OCI-LY3 (cell line): Measurements from ENCODE around the gene AFF1.

ENCODE experiments used
- CTCF ChIP-seq: fragments of 200-600, 300-600 bp; sonication (generic); IDR thresholded peaks from 2 replicates; pipeline ENCODE4 v1.5.1; 2014; ENCODE audit warnings: antibody characterized with exemption, low read length, low read depth
- EZH2phosphoT487 ChIP-seq: fragments of 200-600 bp; shearing (Covaris generic); IDR thresholded peaks from 2 replicates; pipeline ENCODE4 v1.6.1; 2018; ENCODE audit warnings: antibody characterized with exemption, mixed run types, low read depth

DNA sequence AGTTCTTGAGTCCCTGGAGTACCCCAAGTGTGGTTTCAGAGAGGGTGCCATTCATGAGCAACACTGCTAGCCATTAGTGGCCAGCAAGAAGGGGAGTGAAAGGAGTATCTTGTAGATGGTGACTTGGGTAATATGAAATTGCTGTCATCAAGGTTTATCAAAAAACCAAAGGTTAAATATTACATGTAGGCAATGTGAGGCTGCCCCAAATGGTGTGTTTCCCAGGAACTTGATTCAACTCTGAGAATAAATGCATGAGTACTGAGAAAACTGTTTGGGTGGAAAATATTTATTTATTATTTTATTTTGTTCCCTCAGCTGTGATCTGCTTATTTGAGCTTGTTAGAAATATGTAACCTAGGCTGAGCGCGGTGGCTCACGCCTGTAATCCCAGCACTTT is 55.7 kb downstream of the AFF1 start:
- TF ChIP-seq CTCF (no peak), EZH2phosphoT487 (no peak)
